H1 (cell line): ENCODE results near the gene OR6K6. TPM values are rescaled to one million over a fixed set of nuclear protein-coding genes. Genes with fewer than 3 reads are reported as not detected.
A peak's percentile ranks its signal among the peaks of the same experiment; 100 is the strongest.

Source experiments
- CTCF ChIA-PET: fragments of 300-600 bp; sonication (Branson Sonifier 250); formaldehyde crosslinking; loops from one replicate; lab custom pipeline; 2021; ENCODE audit not compliant: partially characterized antibody; lab: Charles Lee
- POLR2A ChIA-PET: fragments of 300-600 bp; sonication (Branson Sonifier 250); formaldehyde crosslinking; loops from one replicate; lab custom pipeline; 2021; ENCODE audit warnings: inconsistent platforms; ENCODE audit not compliant: partially characterized antibody; lab: Charles Lee
- DNase-seq, 2 experiments: peaks; one replicate each; pipeline versions ENCODE4 v3.0.0 to v3.0.0-alpha.2; 2010 to 2022; ENCODE audit warnings: low spot score in 2 of 2, low read depth in 1 of 2, mixed read lengths in 1 of 2
- FAIRE-seq: peaks from 2 replicates; lab custom pipeline; 2011; peaks lifted over from hg19 to GRCh38; lab: Jason Lieb, UNC
- H2AFZ ChIP-seq: 2 replicates; pipeline ENCODE4 v1.8.1; 2012; ENCODE audit warnings: low read length, inconsistent platforms
- H2AK5ac ChIP-seq: 2 replicates; pipeline ENCODE4 v1.6.1; 2013; ENCODE audit warnings: low read depth, low read length
- H2BK120ac ChIP-seq: replicated peaks from 2 replicates; pipeline ENCODE3; 2013; ENCODE audit warnings: low read depth, low read length, inconsistent platforms
- H2BK12ac ChIP-seq: 2 replicates; pipeline ENCODE4 v1.6.1; 2013; ENCODE audit warnings: low read depth, low read length
- H2BK15ac ChIP-seq: 2 replicates; pipeline ENCODE4 v1.6.1; 2013; ENCODE audit warnings: low read length
- H2BK20ac ChIP-seq: 2 replicates; pipeline ENCODE4 v1.6.1; 2013; ENCODE audit warnings: low read length
- H2BK5ac ChIP-seq: 2 replicates; pipeline ENCODE4 v1.6.1; 2013; ENCODE audit warnings: low read depth, low read length
- H3K14ac ChIP-seq: 2 replicates; pipeline ENCODE4 v1.6.1; 2013; ENCODE audit warnings: inconsistent platforms; ENCODE audit not compliant: insufficient read length
- H3K18ac ChIP-seq: 2 replicates; pipeline ENCODE4 v1.6.1; 2013; ENCODE audit warnings: low read length; ENCODE audit errors: extremely low read depth
- H3K23ac ChIP-seq: 2 replicates; pipeline ENCODE4 v1.6.1; 2013; ENCODE audit warnings: inconsistent platforms; ENCODE audit not compliant: insufficient read length
- H3K23me2 ChIP-seq: 2 replicates; pipeline ENCODE4 v1.6.1; 2013; ENCODE audit warnings: low read depth, low read length
- H3K27ac ChIP-seq: 2 replicates; pipeline ENCODE4 v1.6.1; 2011; ENCODE audit warnings: low read depth, low read length, inconsistent platforms
- H3K27me3 ChIP-seq, 4 experiments: replicated peaks in 1 of 4; 1 replicate in 1 of 4; 2 replicates in 3 of 4; pipeline versions ENCODE4 v1.6.1 to v1.8.1; 2011 to 2013; ENCODE audit warnings: low read length in 3 of 4, mild to moderate bottlenecking in 3 of 4, inconsistent platforms in 2 of 4, mixed read lengths in 2 of 4, moderate library complexity in 1 of 4; ENCODE audit not compliant: control insufficient read depth in 3 of 4, insufficient read depth in 3 of 4; ENCODE audit errors: extremely low read depth in 1 of 4
- H3K36me3 ChIP-seq, 4 experiments: 2 replicates each; pipeline versions ENCODE4 v1.6.1 to v1.8.1; 2011 to 2013; ENCODE audit warnings: mild to moderate bottlenecking in 4 of 4, low read length in 3 of 4, moderate library complexity in 2 of 4, control low read depth in 1 of 4, inconsistent platforms in 1 of 4; ENCODE audit not compliant: insufficient read depth in 4 of 4, control insufficient read depth in 2 of 4
- H3K4ac ChIP-seq: replicated peaks from 2 replicates; pipeline ENCODE3; 2013; ENCODE audit warnings: low read length, low read depth, mixed read lengths, inconsistent platforms; ENCODE audit not compliant: insufficient read length
- H3K4me1 ChIP-seq, 4 experiments: replicated peaks in 1 of 4; 1 replicate in 1 of 4; 2 replicates in 3 of 4; pipeline versions ENCODE4 v1.6.1 to v1.8.1; 2011 to 2013; ENCODE audit warnings: low read length in 3 of 4, inconsistent platforms in 2 of 4, mixed read lengths in 1 of 4; ENCODE audit not compliant: insufficient read depth in 4 of 4, control insufficient read depth in 3 of 4
- H3K4me2 ChIP-seq, 2 experiments: 2 replicates each; pipeline versions ENCODE4 v1.6.1 to v1.8.1; 2011 to 2013; ENCODE audit warnings: low read depth in 2 of 2, low read length in 2 of 2, control low read depth in 1 of 2, inconsistent platforms in 1 of 2, mild to moderate bottlenecking in 1 of 2; ENCODE audit not compliant: insufficient read depth in 1 of 2
- H3K4me3 ChIP-seq, 4 experiments: fragments of 200-600, 300-600 bp in 1 of 4; sonication (generic), shearing (Covaris generic), sonication (Bioruptor Twin) in 1 of 4; 2 replicates each; pipeline versions ENCODE4 v1.5.1 to v1.8.1; 2011 to 2016; ENCODE audit warnings: low read length in 4 of 4, low read depth in 3 of 4, control low read depth in 2 of 4, inconsistent platforms in 2 of 4, mild to moderate bottlenecking in 2 of 4, mixed read lengths in 1 of 4, moderate library complexity in 1 of 4; ENCODE audit not compliant: insufficient read depth in 2 of 4; ENCODE audit errors: extremely low read depth in 1 of 4
- H3K56ac ChIP-seq: replicated peaks from 2 replicates; pipeline ENCODE3; 2013; ENCODE audit warnings: low read depth, mild to moderate bottlenecking, mixed read lengths, low read length, inconsistent platforms; ENCODE audit not compliant: insufficient read length
- H3K79me1 ChIP-seq: 2 replicates; pipeline ENCODE4 v1.6.1; 2013; ENCODE audit warnings: low read depth, low read length, control low read depth
- H3K79me2 ChIP-seq, 2 experiments: 2 replicates each; pipeline versions ENCODE4 v1.6.1 to v1.8.1; 2012 to 2013; ENCODE audit warnings: low read length in 2 of 2, mild to moderate bottlenecking in 2 of 2, inconsistent platforms in 1 of 2; ENCODE audit not compliant: insufficient read depth in 2 of 2, control insufficient read depth in 1 of 2
- H3K9ac ChIP-seq, 4 experiments: replicated peaks in 1 of 4; 1 replicate in 1 of 4; 2 replicates in 3 of 4; pipeline versions ENCODE4 v1.6.1 to v1.8.1; 2011 to 2013; ENCODE audit warnings: low read depth in 3 of 4, low read length in 3 of 4, control low read depth in 2 of 4, mild to moderate bottlenecking in 2 of 4, moderate library complexity in 2 of 4, inconsistent platforms in 1 of 4; ENCODE audit errors: extremely low read depth in 1 of 4
- H3K9me3 ChIP-seq, 2 experiments: 2 replicates each; pipeline versions ENCODE4 v1.6.1 to v1.8.1; 2012 to 2013; ENCODE audit warnings: mild to moderate bottlenecking in 2 of 2, moderate library complexity in 2 of 2, control low read depth in 1 of 2, inconsistent platforms in 1 of 2, low read depth in 1 of 2, low read length in 1 of 2, mixed read lengths in 1 of 2; ENCODE audit not compliant: insufficient read depth in 2 of 2
- H4K20me1 ChIP-seq, 2 experiments: replicated peaks in 1 of 2; 2 replicates each; pipeline versions ENCODE3 to v1.8.1; 2011 to 2013; ENCODE audit warnings: inconsistent platforms in 2 of 2, low read length in 2 of 2, mild to moderate bottlenecking in 1 of 2; ENCODE audit not compliant: insufficient read depth in 2 of 2, control insufficient read depth in 1 of 2
- H4K5ac ChIP-seq: 2 replicates; pipeline ENCODE4 v1.6.1; 2013; ENCODE audit warnings: low read length, low read depth, mixed read lengths, inconsistent platforms; ENCODE audit not compliant: insufficient read length
- H4K8ac ChIP-seq: 2 replicates; pipeline ENCODE4 v1.8.0; 2013; ENCODE audit warnings: mild to moderate bottlenecking, moderate library complexity, low read length, inconsistent platforms; ENCODE audit not compliant: insufficient read depth; ENCODE audit errors: extremely low read depth
- H4K91ac ChIP-seq: replicated peaks from 2 replicates; pipeline ENCODE3; 2013; ENCODE audit warnings: low read length, mixed read lengths, inconsistent platforms; ENCODE audit not compliant: insufficient read length
- WGBS, 2 experiments: shearing (Covaris generic) in 1 of 2; methylation state at CpG; one replicate each; pipeline versions ENCODE4 v1.1.6 to v1.1.7; 2013 to 2015; ENCODE audit warnings: low lambda C conversion rate in 2 of 2, mixed read lengths in 2 of 2, inconsistent platforms in 1 of 2, low coverage in 1 of 2, missing lambda C conversion rate in 1 of 2; ENCODE audit not compliant: insufficient replicate concordance in 2 of 2, insufficient coverage in 1 of 2, insufficient read length in 1 of 2; ENCODE audit errors: extremely low coverage in 1 of 2, missing lambda C conversion rate in 1 of 2; 5-methylcytosine and 5-hydroxymethylcytosine counted together
- polyA plus RNA-seq, 7 experiments: library from polyadenylated mRNA; depleted of rRNA in 3 of 7; stranded (reverse) in 5 of 7; unstranded in 2 of 7; fragments of >200 nt in 5 of 7; fragments of 200-250 nt in 2 of 7; gene quantifications; 1 replicate in 5 of 7; 2 replicates in 1 of 7; 4 replicates in 1 of 7; pipeline versions ENCODE4 v1.2.1 to v1.2.3, GENCODE V29; 2011 to 2013; ENCODE audit warnings: missing spikeins in 2 of 7, mixed read lengths in 2 of 7
- total RNA-seq: library from RNA; stranded (reverse); fragmentation: NEBNext Ultra II Directional; extraction: Animal tissue kit (Norgen Biotek cat#: 25700); gene quantifications from 2 replicates; pipeline ENCODE4 v1.2.1, GENCODE V29; 2021

The OR6K6 gene
- total and polyA plus RNA-seq, 2 of the 8 experiments (the other 6 are each of a cell fraction or from before 2014, with no cell fraction given), result not detected

DNA sequence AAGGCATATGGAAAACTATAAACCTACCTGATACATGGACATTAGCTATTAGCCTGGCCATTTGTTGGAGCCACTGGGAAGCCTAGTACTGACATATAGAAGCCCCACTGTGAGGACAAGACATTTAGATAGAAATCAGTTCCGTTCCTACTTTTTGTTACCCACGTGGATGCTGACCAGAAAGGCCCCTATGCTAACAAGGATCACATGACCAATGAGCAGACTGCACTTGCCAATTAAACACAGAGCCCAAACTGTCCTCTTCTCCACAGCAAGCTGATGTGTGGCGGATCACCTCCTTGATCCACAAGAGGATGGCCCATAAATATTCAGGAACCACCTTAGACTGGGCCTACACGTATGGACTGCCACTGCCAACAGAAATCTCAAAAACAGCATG is 22.8 kb upstream of the OR6K6 start:
- H4K91ac ChIP-seq, result no peak overlapping the region
- H3K36me3 ChIP-seq, result no peaks in the 10 kb centered on the region
- H2BK5ac ChIP-seq, result no peak overlapping the region
- H3K14ac ChIP-seq, result no peak overlapping the region
- POLR2A ChIA-PET, result no interaction called here
- H3K27me3 ChIP-seq, result no peaks in the 10 kb centered on the region
- H2BK12ac ChIP-seq, result no peak overlapping the region
- WGBS, 2 experiments, result 91% methylated on average over 4 of the region's 4 CpGs; no CpG with 5 or more reads in 1 of the 2 experiments
- H3K4me2 ChIP-seq, result no peak overlapping the region
- no peak overlapping the region for H3K56ac ChIP-seq
- no peaks in the 10 kb centered on the region for H3K23me2 ChIP-seq
- CTCF ChIA-PET, result interaction anchor here (1.4 kb wide), 1 partner anchor 10 kb away, joined by 3 read pairs; no protein-coding TSS in a partner anchor
- no peak overlapping the region for H3K23ac ChIP-seq
- no peaks in the 10 kb centered on the region for H4K20me1 ChIP-seq
- H4K8ac ChIP-seq, result no peak overlapping the region
- no peak overlapping the region for H2BK20ac ChIP-seq
- no peaks in the 10 kb centered on the region for H3K4me1 ChIP-seq
- no peaks in the 10 kb centered on the region for H3K79me1 ChIP-seq
- H3K18ac ChIP-seq, result no peak overlapping the region
- H2BK120ac ChIP-seq, result no peak overlapping the region
- no peak overlapping the region for H3K4me3 ChIP-seq
- H3K4ac ChIP-seq, result peak overlapping the region; percentile 23
- no peaks in the 10 kb centered on the region for H3K9me3 ChIP-seq
- no peak for DNase-seq
- FAIRE-seq, result no peak
- H3K27ac ChIP-seq, result no peak overlapping the region
- no peaks in the 10 kb centered on the region for H3K79me2 ChIP-seq
- H2BK15ac ChIP-seq, result no peak overlapping the region
- H2AK5ac ChIP-seq, result no peak overlapping the region
- no peak overlapping the region for H4K5ac ChIP-seq
- H2AFZ ChIP-seq, result no peak overlapping the region
- H3K9ac ChIP-seq, result no peak overlapping the region; a peak in 1 of 7 replicates
